Activated B cell treated with CpG ODN at 0.5 μM for 24 hours (primary cell): Measurements from ENCODE around the gene USP20. TPM values are rescaled to one million over a fixed set of nuclear protein-coding genes. Genes with fewer than 3 reads are reported as not detected.

Experiments
- ATAC-seq: fragments of 200-7000 bp; cut with Tn5 transposase; one replicate; pipeline ENCODE4 v1.10.0; 2021; ENCODE audit warnings: low read depth, mild to moderate bottlenecking, moderate library complexity
- CTCF ChIA-PET: fragments of 350-600 bp; sonication (Branson Sonifier 250); formaldehyde crosslinking; loops from one replicate; lab custom pipeline; 2021; ENCODE audit warnings: antibody characterized with exemption; lab: Charles Lee
- POLR2A ChIA-PET: fragments of 350-600 bp; sonication (Branson Sonifier 250); formaldehyde crosslinking; loops from one replicate; lab custom pipeline; 2021; ENCODE audit warnings: antibody characterized with exemption; lab: Charles Lee
- DNase-seq: peaks from one replicate; pipeline ENCODE4 v3.0.0; 2022
- H3K27ac Mint-ChIP-seq: one replicate; pipeline ENCODE4 v1.8.0; 2020; ENCODE audit warnings: mixed read lengths
- H3K27me3 Mint-ChIP-seq: one replicate; pipeline ENCODE4 v1.8.0; 2021; ENCODE audit warnings: mixed read lengths
- H3K36me3 Mint-ChIP-seq: one replicate; pipeline ENCODE4 v1.8.0; 2021; ENCODE audit warnings: low read depth, mixed read lengths
- H3K4me1 Mint-ChIP-seq: one replicate; pipeline ENCODE4 v1.8.0; 2021; ENCODE audit warnings: mixed read lengths
- H3K4me3 Mint-ChIP-seq: one replicate; pipeline ENCODE4 v1.8.0; 2020; ENCODE audit warnings: mild to moderate bottlenecking, mixed read lengths
- H3K9me3 Mint-ChIP-seq: one replicate; pipeline ENCODE4 v1.8.0; 2020; ENCODE audit warnings: mixed read lengths
- CTCF ChIP-seq: fragments of 200-600 bp; IDR thresholded peaks from one replicate; pipeline ENCODE4 v1.8.0; 2022; ENCODE audit warnings: antibody characterized with exemption, mild to moderate bottlenecking
- intact Hi-C: fragments of 100-400 bp; cut with micrococcal nuclease; formaldehyde crosslinking; loops from one replicate; pipeline ENCODE4 v1.15.1; 2024
- total RNA-seq: library from RNA; stranded (reverse); gene quantifications from 2 replicates; pipeline ENCODE4 v1.2.3, GENCODE V29; 2022

Gene USP20
- total RNA-seq, 1 donor from 2014 or later, result 31.6 TPM

GRCh38 chr9:129840034-129840433 is 4.8 kb downstream of the USP20 start:
- H3K27ac Mint-ChIP-seq, result no peak overlapping the region
- H3K4me3 Mint-ChIP-seq, result no peak overlapping the region
- no peak for TF ChIP-seq CTCF
- intact Hi-C loops, result no loop called here
- POLR2A ChIA-PET, result no interaction called here
- H3K4me1 Mint-ChIP-seq, result peaks cover 32% of the 10 kb centered on the region
- DNase-seq (no peak), ATAC-seq (no peak)
- H3K9me3 Mint-ChIP-seq, result no peaks in the 10 kb centered on the region
- CTCF ChIA-PET, result no interaction called here
- peaks cover 5% of the 10 kb centered on the region for H3K36me3 Mint-ChIP-seq
- no peaks in the 10 kb centered on the region for H3K27me3 Mint-ChIP-seq

- H3K4me3 Mint-ChIP-seq, result no peak overlapping the region
- ChIA-PET POLR2A (no interaction called here), CTCF (no interaction called here)
Measured at GRCh38 chr9:129841071-129841470, 5.8 kb downstream of the USP20 start.

GRCh38 chr9:129845373-129845772 is 10.1 kb downstream of the USP20 start:
- H3K36me3 Mint-ChIP-seq, result peaks cover 9% of the 10 kb centered on the region
- CTCF ChIA-PET, result no interaction called here
- H3K4me3 Mint-ChIP-seq, result no peak overlapping the region
- ATAC-seq, result no peak
- H3K4me1 Mint-ChIP-seq, result peaks cover 9% of the 10 kb centered on the region
- intact Hi-C loops, result no loop called here
- H3K9me3 Mint-ChIP-seq, result no peaks in the 10 kb centered on the region
- H3K27me3 Mint-ChIP-seq, result no peaks in the 10 kb centered on the region
- TF ChIP-seq CTCF, result no peak
- POLR2A ChIA-PET, result interaction anchor here (0.6 kb wide), 1 partner anchor 202 kb away, joined by 3 read pairs; no protein-coding TSS in a partner anchor
- H3K27ac Mint-ChIP-seq, result peak overlapping the region; percentile 65
- no peak for DNase-seq

More at GRCh38 chr9:129841071-129841470, 5.8 kb downstream of the USP20 start:
- ATAC-seq (no peak), DNase-seq (no peak)
- intact Hi-C loops, result no loop called here
- Mint-ChIP-seq H3K36me3 (peaks cover 2% of the 10 kb centered on the region), H3K27me3 (no peaks in the 10 kb centered on the region), H3K4me1 (peaks cover 33% of the 10 kb centered on the region), H3K27ac (no peak overlapping the region), H3K9me3 (no peaks in the 10 kb centered on the region)
- TF ChIP-seq CTCF, result no peak

GRCh38 chr9:129848712-129849441 is 13.6 kb downstream of the USP20 start:
- Mint-ChIP-seq H3K4me1 (peaks cover 6% of the 10 kb centered on the region), H3K4me3 (no peak overlapping the region), H3K36me3 (peaks cover 40% of the 10 kb centered on the region), H3K9me3 (no peaks in the 10 kb centered on the region), H3K27ac (no peak overlapping the region), H3K27me3 (no peaks in the 10 kb centered on the region)
- no peak for DNase-seq
- intact Hi-C loops, result no loop called here
- POLR2A ChIA-PET, result no interaction called here
- no peak for ATAC-seq
- no peak for TF ChIP-seq CTCF
- CTCF ChIA-PET, result no interaction called here

- ChIA-PET POLR2A (interaction anchor here (0.6 kb wide), 1 partner anchor 182 kb away, joined by 6 read pairs; no protein-coding TSS in a partner anchor), CTCF (no interaction called here)
- peaks cover 6% of the 10 kb centered on the region for H3K4me1 Mint-ChIP-seq
- H3K27ac Mint-ChIP-seq, result no peak overlapping the region
- no peaks in the 10 kb centered on the region for H3K27me3 Mint-ChIP-seq
- TF ChIP-seq CTCF, result no peak
- no peak for DNase-seq
- H3K9me3 Mint-ChIP-seq, result no peaks in the 10 kb centered on the region
- ATAC-seq, result no peak
- no peak overlapping the region for H3K4me3 Mint-ChIP-seq
- intact Hi-C loops, result no loop called here
- peaks cover 50% of the 10 kb centered on the region for H3K36me3 Mint-ChIP-seq
Measured at GRCh38 chr9:129849901-129850300, 14.6 kb downstream of the USP20 start.
